Transverse colon (tissue), 4 donors: ENCODE results near the gene ARID3C. TPM values are rescaled to one million over a fixed set of nuclear protein-coding genes. Genes with fewer than 3 reads are reported as not detected.
"Not testable (repeated sequence)": the region's sequence is repeated elsewhere in the genome, so short reads cannot be mapped to it uniquely, and the experiment has no call there.

ENCODE experiments used
- DNase-seq: peaks from one replicate; pipeline ENCODE4 v3.0.0-alpha.2; 2019
- H3K27ac ChIP-seq, 4 donors: fragments of 200-600 bp; sonication (generic); 2 replicates each; pipeline ENCODE4 v1.5.1; 2016 to 2018; ENCODE audit warnings: inconsistent platforms in 4 of 4
- H3K27me3 ChIP-seq: fragments of 200-600 bp; sonication (generic); 2 replicates; pipeline ENCODE4 v1.5.1; 2017; ENCODE audit warnings: inconsistent platforms
- H3K36me3 ChIP-seq, 4 donors: fragments of 200-600 bp; sonication (generic); 2 replicates each; pipeline ENCODE4 v1.5.1; 2017 to 2019; ENCODE audit warnings: inconsistent platforms in 4 of 4
- H3K4me1 ChIP-seq, 4 donors: fragments of 200-600 bp; sonication (generic); 2 replicates each; pipeline ENCODE4 v1.5.1; 2017 to 2020; ENCODE audit warnings: inconsistent platforms in 4 of 4
- H3K4me3 ChIP-seq, 4 donors: fragments of 200-600 bp; sonication (generic); 1 replicate in 1 of 4; 2 replicates in 3 of 4; pipeline versions ENCODE4 v1.5.1 to v1.6.1; 2017 to 2019; ENCODE audit warnings: inconsistent platforms in 4 of 4
- H3K9me3 ChIP-seq, 2 donors: fragments of 200-600 bp; sonication (generic); 2 replicates each; pipeline ENCODE4 v1.5.1; 2017 to 2019; ENCODE audit warnings: inconsistent platforms in 2 of 2
- CTCF ChIP-seq, 5 experiments: fragments of 200-600 bp in 3 of 5; fragments of 450-650 bp in 2 of 5; sonication (generic) in 3 of 5; IDR thresholded peaks; 1 replicate in 2 of 5; 2 replicates in 3 of 5; pipeline ENCODE4 v1.5.1; 2016 to 2017; ENCODE audit warnings: antibody characterized with exemption in 5 of 5, inconsistent platforms in 3 of 5, mild to moderate bottlenecking in 2 of 5, moderate library complexity in 1 of 5
- EP300 ChIP-seq: sonication (generic); formaldehyde crosslinking; IDR thresholded peaks from one replicate; pipeline ENCODE4 v1.6.1; 2017; ENCODE audit warnings: antibody characterized with exemption, low read depth
- POLR2A ChIP-seq: fragments of 450-650 bp; IDR thresholded peaks from one replicate; pipeline ENCODE4 v1.6.1; 2016; ENCODE audit warnings: antibody characterized with exemption, mild to moderate bottlenecking, moderate library complexity
- POLR2AphosphoS5 ChIP-seq, 3 donors: sonication (generic); formaldehyde crosslinking; IDR thresholded peaks; one replicate each; pipeline ENCODE4 v1.6.1; 2016; ENCODE audit warnings: antibody characterized with exemption in 3 of 3
- WGBS, 2 donors: methylation state at CpG; one replicate each; pipeline ENCODE4 v1.1.5; 2018; ENCODE audit warnings: low coverage in 1 of 2; 5-methylcytosine and 5-hydroxymethylcytosine counted together
- in situ Hi-C, 4 donors: fragments of 200-750 bp; cut with MboI; loops; one replicate each; pipeline versions ENCODE4 v1.15.0 to v1.15.1; 2017; ENCODE audit warnings: low sequenced_read_pairs in 3 of 4, low pct_ligation_motif_present in 1 of 4, low pct_unique_long_range_greater_than_20kb in 1 of 4
- intact Hi-C: fragments of 100-400 bp; cut with DNase I; formaldehyde crosslinking; loops from one replicate; pipeline ENCODE4 v1.15.1; 2023; ENCODE audit warnings: low total_unique reads
- total RNA-seq, 4 donors: library from RNA; depleted of rRNA; stranded (reverse); fragments of >200 nt; gene quantifications; one replicate each; pipeline ENCODE4 v1.1.0, GENCODE V29; 2016

The ARID3C gene
- total RNA-seq, 4 donors from 2014 or later: not detected

GRCh38 chr9:34647084-34647403 lies 18.2 kb upstream of the ARID3C start:
- no peak for TF ChIP-seq CTCF (IDR thresholded peaks at IDR 0.05)
- TF ChIP-seq EP300: no peak
- no peak for TF ChIP-seq POLR2A
- WGBS, 2 donors: 4% methylated on average over 4 of the region's 8 CpGs; no CpG with 5 or more reads in 1 of the 2 donors
- intact Hi-C loops: no loop called here
- Histone ChIP-seq H3K27ac (peak overlapping the region; percentile 84 to 96 (median 91)), H3K36me3 (peaks cover 0 to 14% (median 4%) of the 10 kb centered on the region in 4 donors), H3K27me3 (no peaks in the 10 kb centered on the region), H3K4me1 (peaks cover 18 to 32% (median 27%) of the 10 kb centered on the region in 4 donors), H3K4me3 (peak overlapping the region; percentile 49 to 67 (median 59)), H3K9me3 (no peaks in the 10 kb centered on the region)
- in situ Hi-C loops: no loop called here
- DNase-seq: no peak

- H3K4me1 ChIP-seq: peaks cover 18 to 27% (median 22%) of the 10 kb centered on the region in 4 donors
- in situ Hi-C loops: no loop called here
Measured at GRCh38 chr9:34646211-34647083, 17.6 kb upstream of the ARID3C start, which contains the start of gene GALT. TSS of gene GALT (plus strand) at chr9:34646675. CDS start at chr9:34646705, 30 bp downstream.

GRCh38 chr9:34644766-34645314 lies 16.0 kb upstream of the ARID3C start:
- no peak overlapping the region for H3K27ac ChIP-seq
- peaks cover 12 to 20% (median 19%) of the 10 kb centered on the region in 4 donors for H3K4me1 ChIP-seq
- TF ChIP-seq CTCF (IDR thresholded peaks at IDR 0.05) (no peak), EP300 (no peak), POLR2A (no peak), POLR2AphosphoS5 (IDR thresholded peaks at IDR 0.05) (no peak)
- H3K4me3 ChIP-seq: no peak overlapping the region
- in situ Hi-C loops: no loop called here
- no peak for DNase-seq
- intact Hi-C loops: no loop called here
- H3K27me3 ChIP-seq: no peaks in the 10 kb centered on the region
- no peaks in the 10 kb centered on the region for H3K9me3 ChIP-seq
- peaks cover 0 to 14% (median 4%) of the 10 kb centered on the region in 4 donors for H3K36me3 ChIP-seq

More at GRCh38 chr9:34646211-34647083, 17.6 kb upstream of the ARID3C start, which contains the start of gene GALT:
- DNase-seq: peak; percentile 98
- no peaks in the 10 kb centered on the region for H3K27me3 ChIP-seq
- peaks cover 0 to 14% (median 4%) of the 10 kb centered on the region in 4 donors for H3K36me3 ChIP-seq
- H3K4me3 ChIP-seq: peak within 1 kb of the TSS; percentile 49 to 67 (median 59)
- TF ChIP-seq EP300: no peak
- peak; percentile 26 to 76 (median 36) for TF ChIP-seq CTCF (IDR thresholded peaks at IDR 0.05)
- TF ChIP-seq POLR2AphosphoS5 (IDR thresholded peaks at IDR 0.05): peak; percentile 63 to 78 (median 65)
- TF ChIP-seq POLR2A: peak; percentile 74
- H3K9me3 ChIP-seq: no peaks in the 10 kb centered on the region
- WGBS, 2 donors: 6 to 60% methylated on average over 1 to 42 of the region's 43 CpGs
- intact Hi-C loops: no loop called here
- peak within 1 kb of the TSS; percentile 84 to 96 (median 91) for H3K27ac ChIP-seq

- Histone ChIP-seq H3K27me3 (no peaks in the 10 kb centered on the region), H3K36me3 (no peaks in the 10 kb centered on the region), H3K9me3 (no peaks in the 10 kb centered on the region), H3K4me3 (no peak overlapping the region), H3K27ac (no peak overlapping the region), H3K4me1 (peaks cover 11 to 21% (median 17%) of the 10 kb centered on the region in 4 donors)
- in situ Hi-C loops (no loop called here), intact Hi-C loops (no loop called here)
- WGBS, 2 donors: 93 to 100% methylated on average over 1 of the region's 1 CpG
- no peak for TF ChIP-seq POLR2AphosphoS5 (IDR thresholded peaks at IDR 0.05)
- TF ChIP-seq POLR2A: no peak
- TF ChIP-seq CTCF (IDR thresholded peaks at IDR 0.05): no peak
- no peak for TF ChIP-seq EP300
- no peak for DNase-seq
Measured at GRCh38 chr9:34642679-34643078, 13.8 kb upstream of the ARID3C start.

- H3K36me3 ChIP-seq, intact Hi-C loops, H3K9me3 ChIP-seq, H3K27ac ChIP-seq, DNase-seq, H3K4me3 ChIP-seq, in situ Hi-C loops, H3K27me3 ChIP-seq: not testable (repeated sequence)
- 78 to 90% methylated on average over 8 of the region's 8 CpGs for WGBS, 2 donors
- H3K4me1 ChIP-seq: peaks cover 7 to 29% (median 16%) of the 10 kb centered on the region in 4 donors
Measured at GRCh38 chr9:34639322-34639721, 10.5 kb upstream of the ARID3C start.
